NB4 (cell line): Measurements from ENCODE around the gene TUBA1C.
"Not testable (repeated sequence)": the region's sequence is repeated elsewhere in the genome, so short reads cannot be mapped to it uniquely, and the experiment has no call there.

Source experiments
- DNase-seq: peaks from one replicate; pipeline ENCODE4 v3.0.0; 2010; ENCODE audit warnings: low read depth
- H3K4me3 ChIP-seq: one replicate; pipeline ENCODE4 v1.5.1; 2011; ENCODE audit warnings: mild to moderate bottlenecking, low read depth, low read length, moderate library complexity
- MYC ChIP-seq: IDR thresholded peaks from 2 replicates; pipeline ENCODE4 v1.6.1; 2011; ENCODE audit warnings: low read depth, low read length
- POLR2A ChIP-seq: IDR thresholded peaks from 2 replicates; pipeline ENCODE4 v1.6.1; 2011; ENCODE audit warnings: mild to moderate bottlenecking; ENCODE audit not compliant: insufficient read length; ENCODE audit errors: extremely low read depth
- TF ChIP-seq, protein P1 (sequence below): IDR thresholded peaks from one replicate; pipeline ENCODE4 v1.5.1; 2012; ENCODE audit warnings: low read depth, low read length
- TF ChIP-seq, protein P2 (sequence below): IDR thresholded peaks from 2 replicates; pipeline ENCODE4 v1.6.1; 2011; ENCODE audit warnings: low read depth, low read length

Gene TUBA1C

DNA sequence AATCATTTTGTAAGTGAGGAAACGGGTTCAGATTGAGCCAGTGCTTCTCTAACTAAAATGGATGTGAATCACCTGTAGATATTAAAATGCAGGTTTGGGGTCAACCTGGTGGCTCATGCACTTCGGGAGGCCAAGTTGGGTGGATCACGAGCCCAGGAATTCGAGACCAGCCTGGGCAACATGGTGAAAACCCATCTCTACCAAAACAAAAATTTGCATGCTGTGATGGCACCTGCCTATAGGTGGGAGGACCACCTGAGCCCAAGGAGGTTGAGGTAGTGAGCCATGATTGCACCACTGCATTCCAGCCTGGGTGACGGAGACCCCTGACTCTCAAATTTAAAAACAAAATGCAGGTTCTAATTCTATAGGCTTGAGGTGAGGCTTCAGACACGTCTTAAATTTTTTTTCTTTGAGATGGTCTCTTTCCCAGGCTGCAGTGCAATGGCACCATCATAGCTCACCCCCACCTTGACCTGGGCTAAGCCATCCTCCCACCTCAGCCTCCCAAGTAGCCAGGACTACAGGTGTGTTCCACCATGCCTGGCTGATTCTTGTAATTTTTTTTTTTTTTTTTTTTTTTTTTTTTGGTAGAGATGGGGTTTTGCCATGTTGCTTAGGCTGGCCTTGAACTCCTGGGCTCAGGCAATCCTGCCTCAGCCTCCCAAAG is 9.0 kb downstream of the TUBA1C start:
- DNase-seq: no peak
- H3K4me3 ChIP-seq: no peak overlapping the region
- TF ChIP-seq MYC (no peak), POLR2A (no peak)
- TF ChIP-seq, protein P1, sequence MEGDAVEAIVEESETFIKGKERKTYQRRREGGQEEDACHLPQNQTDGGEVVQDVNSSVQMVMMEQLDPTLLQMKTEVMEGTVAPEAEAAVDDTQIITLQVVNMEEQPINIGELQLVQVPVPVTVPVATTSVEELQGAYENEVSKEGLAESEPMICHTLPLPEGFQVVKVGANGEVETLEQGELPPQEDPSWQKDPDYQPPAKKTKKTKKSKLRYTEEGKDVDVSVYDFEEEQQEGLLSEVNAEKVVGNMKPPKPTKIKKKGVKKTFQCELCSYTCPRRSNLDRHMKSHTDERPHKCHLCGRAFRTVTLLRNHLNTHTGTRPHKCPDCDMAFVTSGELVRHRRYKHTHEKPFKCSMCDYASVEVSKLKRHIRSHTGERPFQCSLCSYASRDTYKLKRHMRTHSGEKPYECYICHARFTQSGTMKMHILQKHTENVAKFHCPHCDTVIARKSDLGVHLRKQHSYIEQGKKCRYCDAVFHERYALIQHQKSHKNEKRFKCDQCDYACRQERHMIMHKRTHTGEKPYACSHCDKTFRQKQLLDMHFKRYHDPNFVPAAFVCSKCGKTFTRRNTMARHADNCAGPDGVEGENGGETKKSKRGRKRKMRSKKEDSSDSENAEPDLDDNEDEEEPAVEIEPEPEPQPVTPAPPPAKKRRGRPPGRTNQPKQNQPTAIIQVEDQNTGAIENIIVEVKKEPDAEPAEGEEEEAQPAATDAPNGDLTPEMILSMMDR: no peak
- TF ChIP-seq, protein P2, sequence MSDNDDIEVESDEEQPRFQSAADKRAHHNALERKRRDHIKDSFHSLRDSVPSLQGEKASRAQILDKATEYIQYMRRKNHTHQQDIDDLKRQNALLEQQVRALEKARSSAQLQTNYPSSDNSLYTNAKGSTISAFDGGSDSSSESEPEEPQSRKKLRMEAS: no peak

DNA sequence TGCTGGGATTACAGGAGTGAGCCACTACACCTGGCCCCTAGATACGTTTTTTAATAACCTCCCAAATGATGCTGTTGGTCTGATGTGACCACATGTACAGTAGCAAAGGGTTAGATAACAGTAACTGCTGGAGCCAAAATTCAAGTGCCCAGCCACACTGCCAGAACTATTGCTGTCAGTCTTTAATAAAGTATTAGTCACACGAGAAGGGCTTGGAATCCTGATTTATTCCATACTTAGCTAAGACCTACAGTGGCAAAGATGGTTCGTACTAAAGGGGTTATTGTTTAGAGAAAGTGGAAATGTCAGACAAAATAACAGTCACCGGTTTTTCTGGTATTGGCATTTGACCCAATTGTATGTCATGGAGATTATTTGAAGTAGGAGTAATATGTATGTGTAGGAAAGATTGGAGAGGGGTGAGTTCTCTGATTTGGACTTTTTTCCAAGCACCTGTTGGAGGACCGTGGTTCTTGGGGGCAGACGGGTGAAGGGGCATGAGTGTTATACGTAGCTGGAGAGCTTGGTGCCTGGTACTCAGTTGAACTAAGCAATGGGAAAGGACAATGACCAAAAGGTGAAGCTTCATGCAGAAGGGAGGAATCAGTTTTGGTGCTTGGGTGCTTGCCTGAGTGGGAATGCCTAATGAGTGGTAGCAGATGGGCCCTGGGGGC is 9.7 kb downstream of the TUBA1C start:
- no peak for DNase-seq

DNA sequence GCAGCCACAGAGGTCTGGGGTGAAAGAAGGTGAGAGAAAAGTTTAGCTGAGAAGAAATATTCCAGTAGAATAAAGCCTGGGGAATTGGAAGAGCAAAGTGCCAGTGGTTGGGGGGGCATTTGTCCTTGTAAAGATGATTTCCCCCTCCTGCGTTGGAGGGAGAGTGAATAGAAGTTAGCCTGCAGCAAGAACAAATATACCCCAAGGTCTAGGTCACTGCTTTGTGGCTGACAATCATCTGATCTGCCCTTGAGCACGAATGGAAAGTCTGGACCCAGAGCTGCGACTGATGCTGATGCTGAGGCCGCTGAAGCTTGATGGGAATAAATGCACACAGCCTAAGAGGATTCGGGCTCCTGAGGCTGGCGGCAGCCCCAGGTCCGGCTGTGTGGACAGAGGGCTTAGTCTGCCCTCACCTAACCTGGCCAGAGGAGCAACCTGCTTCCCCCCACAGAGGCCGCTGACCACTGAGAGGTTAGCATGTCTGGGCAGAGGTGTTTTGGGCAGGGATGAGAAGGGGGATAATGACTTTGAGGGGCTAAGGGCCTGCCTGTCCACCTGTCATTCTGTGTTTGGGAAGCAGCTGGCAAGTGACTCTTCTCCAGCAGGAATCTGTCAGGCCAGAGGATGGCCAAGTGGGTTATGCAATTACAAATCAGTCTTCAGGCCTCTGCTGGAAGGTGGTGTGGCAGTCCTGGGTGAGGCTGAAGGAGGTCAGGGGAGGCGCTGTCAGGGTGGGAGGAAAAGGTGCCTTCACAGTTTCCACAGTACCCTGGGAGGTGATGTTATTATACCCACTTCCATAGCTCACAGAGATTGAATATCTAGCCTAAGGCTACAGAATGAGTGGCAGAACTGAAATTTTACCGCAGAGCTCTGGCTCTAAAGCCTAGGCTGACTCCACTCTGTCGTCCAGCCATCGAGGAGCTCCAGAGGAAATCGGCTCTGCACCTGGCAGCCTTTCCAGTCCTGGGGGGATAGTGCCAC is 11.7 kb downstream of the TUBA1C start:
- no peak overlapping the region for H3K4me3 ChIP-seq
- TF ChIP-seq, protein P2: no peak
- TF ChIP-seq POLR2A: no peak
- no peak for TF ChIP-seq MYC
- TF ChIP-seq, protein P1: no peak
- no peak for DNase-seq

More for the DNA sequence above, 9.7 kb downstream of the TUBA1C start:
- TF ChIP-seq, protein P1: no peak
- no peak for TF ChIP-seq POLR2A
- TF ChIP-seq, protein P2: no peak
- TF ChIP-seq MYC: no peak
- H3K4me3 ChIP-seq: no peak overlapping the region

DNA sequence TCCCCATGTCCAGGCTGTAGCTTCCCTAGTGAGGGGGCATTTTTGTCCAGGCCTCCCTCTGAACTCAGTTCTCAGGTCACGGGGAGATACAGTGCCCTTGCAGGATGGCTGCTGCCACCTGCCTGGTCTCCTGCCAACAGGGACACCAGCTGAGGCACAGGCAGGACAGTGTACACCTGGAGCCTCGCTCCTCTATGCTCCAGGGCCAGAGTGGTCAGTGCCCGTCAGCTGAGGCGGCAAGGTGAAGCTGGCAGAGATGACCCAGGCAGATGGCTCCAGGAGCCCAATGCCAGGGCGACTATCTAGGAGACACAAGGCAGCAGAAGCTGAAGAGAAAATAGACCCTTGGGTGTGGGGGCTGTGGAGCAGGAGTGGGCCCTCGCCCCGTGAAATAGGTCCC is 12.6 kb downstream of the TUBA1C start:
- H3K4me3 ChIP-seq: no peak overlapping the region
- no peak for TF ChIP-seq POLR2A
- TF ChIP-seq, protein P2: no peak
- no peak for TF ChIP-seq MYC
- TF ChIP-seq, protein P1: no peak
- no peak for DNase-seq

DNA sequence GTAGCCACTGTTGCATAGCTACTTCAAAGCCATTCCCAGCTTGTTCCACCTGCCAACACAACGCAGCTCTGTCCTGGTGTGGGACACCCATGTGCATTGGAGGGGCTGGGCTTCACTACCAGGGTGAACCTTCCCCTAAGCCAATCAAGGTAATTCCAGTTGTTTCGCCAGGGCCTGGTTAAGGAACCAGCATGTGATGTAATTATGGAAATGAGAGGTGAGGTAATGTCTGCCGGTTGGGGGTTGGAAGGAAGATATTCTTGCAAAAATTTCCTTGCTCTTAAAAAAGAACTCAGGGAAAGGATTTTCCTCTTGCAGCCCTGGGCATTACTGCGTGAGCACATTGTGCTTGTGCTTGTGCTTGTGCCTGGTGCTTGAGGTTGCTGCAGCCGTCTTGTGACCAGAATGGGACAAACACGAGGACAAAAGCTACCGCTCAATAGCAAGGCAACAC is 14.9 kb downstream of the TUBA1C start:
- H3K4me3 ChIP-seq: no peak overlapping the region
- TF ChIP-seq, protein P2: peak; percentile 25; the same call in 1 of the 2 replicates
- TF ChIP-seq POLR2A: no peak
- peak; percentile 54 for DNase-seq

DNA sequence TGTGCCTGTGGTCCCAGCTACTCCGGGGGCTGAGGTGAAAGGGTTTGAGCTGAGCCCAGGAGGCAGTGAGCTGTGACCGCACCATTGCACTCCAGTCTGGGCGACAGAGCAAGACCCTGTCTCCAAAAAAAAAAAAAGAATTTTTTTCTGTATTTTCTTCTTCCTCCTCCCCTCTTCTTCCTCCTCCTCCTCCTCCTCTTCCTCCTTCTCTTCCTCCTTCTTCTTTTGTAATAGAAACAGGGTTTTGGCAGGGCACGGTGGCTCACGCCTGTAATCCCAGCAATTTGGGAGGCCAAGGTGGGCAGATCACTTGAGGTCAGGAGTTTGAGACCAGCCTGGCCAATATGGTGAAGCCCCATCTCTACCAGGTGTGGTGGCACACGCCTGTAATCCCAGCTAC is 15.7 kb downstream of the TUBA1C start:
- not testable (repeated sequence) for H3K4me3 ChIP-seq, DNase-seq
